WTC11 (cell line): Measurements from ENCODE around the gene UBAC2.

Experiments used
- CBFB ChIP-seq: sonication (generic); formaldehyde crosslinking; IDR thresholded peaks from 2 replicates; pipeline ENCODE4 v1.8.1; 2022; ENCODE audit warnings: mild to moderate bottlenecking, low read depth, missing genetic modification reagents
- CTCF ChIP-seq: fragments of 200-600 bp; IDR thresholded peaks from 2 replicates; pipeline ENCODE4 v1.8.0; 2022; ENCODE audit warnings: antibody characterized with exemption
- E2F1 ChIP-seq: sonication (generic); formaldehyde crosslinking; IDR thresholded peaks from 2 replicates; pipeline ENCODE4 v1.8.0; 2022; ENCODE audit warnings: mild to moderate bottlenecking, missing genetic modification reagents
- E2F4 ChIP-seq: sonication (generic); formaldehyde crosslinking; IDR thresholded peaks from 2 replicates; pipeline ENCODE4 v1.8.1; 2022; ENCODE audit warnings: low read depth, mild to moderate bottlenecking, moderate library complexity, missing genetic modification reagents, borderline replicate concordance
- FOXK1 ChIP-seq: sonication (generic); formaldehyde crosslinking; IDR thresholded peaks from 2 replicates; pipeline ENCODE4 v1.8.0; 2022; ENCODE audit warnings: mild to moderate bottlenecking, moderate library complexity, missing genetic modification reagents
- NFE2L1 ChIP-seq: sonication (generic); formaldehyde crosslinking; IDR thresholded peaks from 2 replicates; pipeline ENCODE4 v1.8.1; 2023; ENCODE audit warnings: missing genetic modification reagents
- NR3C1 ChIP-seq: sonication (generic); formaldehyde crosslinking; conservative IDR thresholded peaks from 2 replicates; pipeline ENCODE4 v1.8.1; 2023; ENCODE audit warnings: low read depth, mild to moderate bottlenecking, missing genetic modification reagents
- PRDM15 ChIP-seq: sonication (generic); formaldehyde crosslinking; IDR thresholded peaks from 2 replicates; pipeline ENCODE4 v1.8.0; 2022; ENCODE audit warnings: missing genetic modification reagents
- SMAD4 ChIP-seq: sonication (generic); formaldehyde crosslinking; IDR thresholded peaks from 2 replicates; pipeline ENCODE4 v1.8.0; 2022; ENCODE audit warnings: mild to moderate bottlenecking, missing genetic modification reagents
- SP1 ChIP-seq: sonication (generic); formaldehyde crosslinking; conservative IDR thresholded peaks from 2 replicates; pipeline ENCODE4 v1.8.1; 2022; ENCODE audit warnings: missing genetic modification reagents
- USF2 ChIP-seq: sonication (generic); formaldehyde crosslinking; IDR thresholded peaks from 2 replicates; pipeline ENCODE4 v1.8.1; 2023; ENCODE audit warnings: mild to moderate bottlenecking, missing genetic modification reagents, moderate library complexity
- ZBTB43 ChIP-seq: sonication (generic); formaldehyde crosslinking; IDR thresholded peaks from 2 replicates; pipeline ENCODE4 v1.8.1; 2023; ENCODE audit warnings: mild to moderate bottlenecking, missing genetic modification reagents
- ZNF532 ChIP-seq: fragments of 250-450 bp; sonication (Bioruptor Pico); IDR thresholded peaks from 2 replicates; pipeline ENCODE4 v1.9.0; 2021; ENCODE audit warnings: mild to moderate bottlenecking, borderline replicate concordance
- ZSCAN18 ChIP-seq: fragments of 250-450 bp; sonication (Bioruptor Pico); IDR thresholded peaks from 2 replicates; pipeline ENCODE4 v2.1.2; 2022; ENCODE audit warnings: mild to moderate bottlenecking, moderate library complexity

- TF ChIP-seq CBFB (CRISPR knock-in tag), result no peak
- TF ChIP-seq ZNF532 (CRISPR knock-in tag), result no peak
- no peak for TF ChIP-seq NFE2L1 (CRISPR knock-in tag)
- no peak for TF ChIP-seq SMAD4 (CRISPR knock-in tag)
- TF ChIP-seq CTCF, result no peak
- TF ChIP-seq E2F4 (CRISPR knock-in tag), result no peak
- no peak for TF ChIP-seq E2F1 (CRISPR knock-in tag)
- TF ChIP-seq SP1 (CRISPR knock-in tag), result no peak
- TF ChIP-seq NR3C1 (CRISPR knock-in tag), result no peak
- no peak for TF ChIP-seq ZBTB43 (CRISPR knock-in tag)
- TF ChIP-seq PRDM15 (CRISPR knock-in tag), result no peak
- TF ChIP-seq ZSCAN18 (CRISPR knock-in tag), result no peak
- no peak for TF ChIP-seq FOXK1
- no peak for TF ChIP-seq USF2 (CRISPR knock-in tag)
Measured at GRCh38 chr13:99383511-99383921, 182.9 kb downstream of the UBAC2 start.
